Measurements from ENCODE around the gene PPP1R36.

DNA sequence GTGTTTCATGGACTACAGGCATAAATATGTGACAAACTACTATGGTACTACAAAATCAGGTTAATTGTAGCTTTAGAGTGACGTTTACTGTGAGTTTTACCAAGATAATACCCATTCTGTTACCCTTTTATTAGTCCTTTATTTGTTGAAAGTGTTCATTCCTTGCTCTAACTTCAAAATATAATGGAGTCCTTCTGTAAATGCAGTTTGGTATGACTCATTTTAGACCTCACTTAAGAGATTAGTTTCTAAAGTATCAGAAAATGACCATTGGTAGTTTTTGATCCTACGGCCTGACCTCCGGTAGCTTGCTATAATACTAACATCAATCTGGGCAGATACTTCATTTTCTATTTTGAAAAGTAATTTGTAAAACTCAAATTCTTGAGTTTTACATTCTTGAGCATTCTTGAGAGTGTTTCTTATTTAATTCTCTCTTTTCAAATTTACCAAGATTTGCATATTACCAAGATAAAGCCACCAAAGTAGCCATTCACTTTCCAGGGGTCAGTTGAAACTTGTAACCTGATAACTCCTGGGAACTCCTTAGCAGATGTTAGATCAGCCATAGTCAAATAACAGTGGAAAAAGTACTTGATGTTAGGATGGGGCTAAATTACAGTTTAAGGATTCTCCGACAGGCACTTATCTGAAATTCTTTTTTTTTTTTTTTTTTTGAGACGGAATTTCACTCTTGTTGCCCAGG is 5.0 kb upstream of the PPP1R36 start:
- no peak for TF ChIP-seq EZH2 (IDR thresholded peaks at IDR 0.05; ENCODE audit: low read depth)
- TF ChIP-seq, protein P1, sequence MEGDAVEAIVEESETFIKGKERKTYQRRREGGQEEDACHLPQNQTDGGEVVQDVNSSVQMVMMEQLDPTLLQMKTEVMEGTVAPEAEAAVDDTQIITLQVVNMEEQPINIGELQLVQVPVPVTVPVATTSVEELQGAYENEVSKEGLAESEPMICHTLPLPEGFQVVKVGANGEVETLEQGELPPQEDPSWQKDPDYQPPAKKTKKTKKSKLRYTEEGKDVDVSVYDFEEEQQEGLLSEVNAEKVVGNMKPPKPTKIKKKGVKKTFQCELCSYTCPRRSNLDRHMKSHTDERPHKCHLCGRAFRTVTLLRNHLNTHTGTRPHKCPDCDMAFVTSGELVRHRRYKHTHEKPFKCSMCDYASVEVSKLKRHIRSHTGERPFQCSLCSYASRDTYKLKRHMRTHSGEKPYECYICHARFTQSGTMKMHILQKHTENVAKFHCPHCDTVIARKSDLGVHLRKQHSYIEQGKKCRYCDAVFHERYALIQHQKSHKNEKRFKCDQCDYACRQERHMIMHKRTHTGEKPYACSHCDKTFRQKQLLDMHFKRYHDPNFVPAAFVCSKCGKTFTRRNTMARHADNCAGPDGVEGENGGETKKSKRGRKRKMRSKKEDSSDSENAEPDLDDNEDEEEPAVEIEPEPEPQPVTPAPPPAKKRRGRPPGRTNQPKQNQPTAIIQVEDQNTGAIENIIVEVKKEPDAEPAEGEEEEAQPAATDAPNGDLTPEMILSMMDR (conservative IDR thresholded peaks at IDR 0.05): no peak

Measured in PC-9 (cell line).